ENCODE results near the gene COL4A6.

COL4A6 gene

GRCh38 chrX:108171671-108172070, 266.6 kb downstream of the COL4A6 start:
- TF ChIP-seq ZNF8 (CRISPR knock-in tag; IDR thresholded peaks at IDR 0.05), result no peak
- TF ChIP-seq BACH2 (CRISPR knock-in tag; IDR thresholded peaks at IDR 0.05; ENCODE audit: borderline replicate concordance), result no peak
- TF ChIP-seq POU6F1 (CRISPR knock-in tag; IDR thresholded peaks at IDR 0.05; ENCODE audit: borderline replicate concordance, low read depth), result no peak
- no peak for TF ChIP-seq RARB (CRISPR knock-in tag; IDR thresholded peaks at IDR 0.05)
- no peak for TF ChIP-seq ARNTL (CRISPR knock-in tag; IDR thresholded peaks at IDR 0.05; ENCODE audit: borderline replicate concordance, low read depth)
- no peak for TF ChIP-seq TOX (CRISPR knock-in tag; IDR thresholded peaks at IDR 0.05; ENCODE audit: borderline replicate concordance)
- TF ChIP-seq OSR1 (CRISPR knock-in tag; IDR thresholded peaks at IDR 0.05), result no peak
- TF ChIP-seq CSDC2 (CRISPR knock-in tag; IDR thresholded peaks at IDR 0.05), result no peak
- TF ChIP-seq ESRRG (CRISPR knock-in tag; IDR thresholded peaks at IDR 0.05), result no peak
- TF ChIP-seq GLIS3 (CRISPR knock-in tag; IDR thresholded peaks at IDR 0.05), result no peak
- TF ChIP-seq CREB5 (CRISPR knock-in tag; IDR thresholded peaks at IDR 0.05; ENCODE audit: low read depth), result no peak
- no peak for TF ChIP-seq CSRNP3 (CRISPR knock-in tag; IDR thresholded peaks at IDR 0.05)
- TF ChIP-seq SNAI2 (CRISPR knock-in tag; IDR thresholded peaks at IDR 0.05), result no peak
- no peak for ATAC-seq

- ATAC-seq, result no peak
- no peak for TF ChIP-seq SNAI2 (CRISPR knock-in tag; IDR thresholded peaks at IDR 0.05)
- TF ChIP-seq ZNF8 (CRISPR knock-in tag; IDR thresholded peaks at IDR 0.05), result no peak
Observed at GRCh38 chrX:108169768-108170167, 268.5 kb downstream of the COL4A6 start.

- ATAC-seq, result no peak
- TF ChIP-seq TOX (CRISPR knock-in tag; IDR thresholded peaks at IDR 0.05; ENCODE audit: borderline replicate concordance), result no peak
Observed at GRCh38 chrX:108168961-108169740, 269.1 kb downstream of the COL4A6 start.

GRCh38 chrX:108167211-108167872, 270.9 kb downstream of the COL4A6 start:
- TF ChIP-seq ZNF70 (CRISPR knock-in tag; IDR thresholded peaks at IDR 0.05), result no peak
- no peak for TF ChIP-seq PPARA (CRISPR knock-in tag; IDR thresholded peaks at IDR 0.05; ENCODE audit: borderline replicate concordance)
- TF ChIP-seq ZFP30 (CRISPR knock-in tag; IDR thresholded peaks at IDR 0.05), result no peak
- no peak for TF ChIP-seq ZNF8 (CRISPR knock-in tag; IDR thresholded peaks at IDR 0.05)
- no peak for TF ChIP-seq OSR1 (CRISPR knock-in tag; IDR thresholded peaks at IDR 0.05)
- TF ChIP-seq TCF4 (CRISPR knock-in tag; IDR thresholded peaks at IDR 0.05; ENCODE audit: borderline replicate concordance), result no peak
- no peak for TF ChIP-seq RARB (CRISPR knock-in tag; IDR thresholded peaks at IDR 0.05)
- no peak for TF ChIP-seq ZFP3 (CRISPR knock-in tag; IDR thresholded peaks at IDR 0.05)
- TF ChIP-seq CREB5 (CRISPR knock-in tag; IDR thresholded peaks at IDR 0.05; ENCODE audit: low read depth), result no peak
- TF ChIP-seq CSDC2 (CRISPR knock-in tag; IDR thresholded peaks at IDR 0.05), result no peak
- TF ChIP-seq ZNF565 (CRISPR knock-in tag; conservative IDR thresholded peaks at IDR 0.05; ENCODE audit: low read depth), result no peak
- TF ChIP-seq TOX (CRISPR knock-in tag; IDR thresholded peaks at IDR 0.05; ENCODE audit: borderline replicate concordance), result no peak
- TF ChIP-seq POU6F1 (CRISPR knock-in tag; IDR thresholded peaks at IDR 0.05; ENCODE audit: borderline replicate concordance, low read depth), result no peak
- TF ChIP-seq ARNTL (CRISPR knock-in tag; IDR thresholded peaks at IDR 0.05; ENCODE audit: borderline replicate concordance, low read depth), result no peak
- no peak for TF ChIP-seq ZC3H10 (CRISPR knock-in tag; IDR thresholded peaks at IDR 0.05)
- no peak for TF ChIP-seq CSRNP3 (CRISPR knock-in tag; IDR thresholded peaks at IDR 0.05)
- ATAC-seq, result no peak
